H1 (cell line): ENCODE results near the gene RARRES1. TPM values are rescaled to one million over a fixed set of nuclear protein-coding genes. Genes with fewer than 3 reads are reported as not detected.

ENCODE experiments used
- CTCF ChIA-PET: fragments of 300-600 bp; sonication (Branson Sonifier 250); formaldehyde crosslinking; loops from one replicate; lab custom pipeline; 2021; ENCODE audit not compliant: partially characterized antibody; lab: Charles Lee
- POLR2A ChIA-PET: fragments of 300-600 bp; sonication (Branson Sonifier 250); formaldehyde crosslinking; loops from one replicate; lab custom pipeline; 2021; ENCODE audit warnings: inconsistent platforms; ENCODE audit not compliant: partially characterized antibody; lab: Charles Lee
- DNase-seq, 2 experiments: peaks; one replicate each; pipeline versions ENCODE4 v3.0.0 to v3.0.0-alpha.2; 2010 to 2022; ENCODE audit warnings: low spot score in 2 of 2, low read depth in 1 of 2, mixed read lengths in 1 of 2
- FAIRE-seq: peaks from 2 replicates; lab custom pipeline; 2011; peaks lifted over from hg19 to GRCh38; lab: Jason Lieb, UNC
- H2AFZ ChIP-seq: 2 replicates; pipeline ENCODE4 v1.8.1; 2012; ENCODE audit warnings: low read length, inconsistent platforms
- H2AK5ac ChIP-seq: 2 replicates; pipeline ENCODE4 v1.6.1; 2013; ENCODE audit warnings: low read depth, low read length
- H2BK120ac ChIP-seq: replicated peaks from 2 replicates; pipeline ENCODE3; 2013; ENCODE audit warnings: low read depth, low read length, inconsistent platforms
- H2BK12ac ChIP-seq: 2 replicates; pipeline ENCODE4 v1.6.1; 2013; ENCODE audit warnings: low read depth, low read length
- H2BK15ac ChIP-seq: 2 replicates; pipeline ENCODE4 v1.6.1; 2013; ENCODE audit warnings: low read length
- H2BK20ac ChIP-seq: 2 replicates; pipeline ENCODE4 v1.6.1; 2013; ENCODE audit warnings: low read length
- H2BK5ac ChIP-seq: 2 replicates; pipeline ENCODE4 v1.6.1; 2013; ENCODE audit warnings: low read depth, low read length
- H3K14ac ChIP-seq: 2 replicates; pipeline ENCODE4 v1.6.1; 2013; ENCODE audit warnings: inconsistent platforms; ENCODE audit not compliant: insufficient read length
- H3K18ac ChIP-seq: 2 replicates; pipeline ENCODE4 v1.6.1; 2013; ENCODE audit warnings: low read length; ENCODE audit errors: extremely low read depth
- H3K23ac ChIP-seq: 2 replicates; pipeline ENCODE4 v1.6.1; 2013; ENCODE audit warnings: inconsistent platforms; ENCODE audit not compliant: insufficient read length
- H3K23me2 ChIP-seq: 2 replicates; pipeline ENCODE4 v1.6.1; 2013; ENCODE audit warnings: low read depth, low read length
- H3K27ac ChIP-seq: 2 replicates; pipeline ENCODE4 v1.6.1; 2011; ENCODE audit warnings: low read depth, low read length, inconsistent platforms
- H3K27me3 ChIP-seq, 4 experiments: replicated peaks in 1 of 4; 1 replicate in 1 of 4; 2 replicates in 3 of 4; pipeline versions ENCODE4 v1.6.1 to v1.8.1; 2011 to 2013; ENCODE audit warnings: low read length in 3 of 4, mild to moderate bottlenecking in 3 of 4, inconsistent platforms in 2 of 4, mixed read lengths in 2 of 4, moderate library complexity in 1 of 4; ENCODE audit not compliant: control insufficient read depth in 3 of 4, insufficient read depth in 3 of 4; ENCODE audit errors: extremely low read depth in 1 of 4
- H3K36me3 ChIP-seq, 4 experiments: 2 replicates each; pipeline versions ENCODE4 v1.6.1 to v1.8.1; 2011 to 2013; ENCODE audit warnings: mild to moderate bottlenecking in 4 of 4, low read length in 3 of 4, moderate library complexity in 2 of 4, control low read depth in 1 of 4, inconsistent platforms in 1 of 4; ENCODE audit not compliant: insufficient read depth in 4 of 4, control insufficient read depth in 2 of 4
- H3K4ac ChIP-seq: replicated peaks from 2 replicates; pipeline ENCODE3; 2013; ENCODE audit warnings: low read length, low read depth, mixed read lengths, inconsistent platforms; ENCODE audit not compliant: insufficient read length
- H3K4me1 ChIP-seq, 4 experiments: replicated peaks in 1 of 4; 1 replicate in 1 of 4; 2 replicates in 3 of 4; pipeline versions ENCODE4 v1.6.1 to v1.8.1; 2011 to 2013; ENCODE audit warnings: low read length in 3 of 4, inconsistent platforms in 2 of 4, mixed read lengths in 1 of 4; ENCODE audit not compliant: insufficient read depth in 4 of 4, control insufficient read depth in 3 of 4
- H3K4me2 ChIP-seq, 2 experiments: 2 replicates each; pipeline versions ENCODE4 v1.6.1 to v1.8.1; 2011 to 2013; ENCODE audit warnings: low read depth in 2 of 2, low read length in 2 of 2, control low read depth in 1 of 2, inconsistent platforms in 1 of 2, mild to moderate bottlenecking in 1 of 2; ENCODE audit not compliant: insufficient read depth in 1 of 2
- H3K4me3 ChIP-seq, 4 experiments: fragments of 200-600, 300-600 bp in 1 of 4; sonication (generic), shearing (Covaris generic), sonication (Bioruptor Twin) in 1 of 4; 2 replicates each; pipeline versions ENCODE4 v1.5.1 to v1.8.1; 2011 to 2016; ENCODE audit warnings: low read length in 4 of 4, low read depth in 3 of 4, control low read depth in 2 of 4, inconsistent platforms in 2 of 4, mild to moderate bottlenecking in 2 of 4, mixed read lengths in 1 of 4, moderate library complexity in 1 of 4; ENCODE audit not compliant: insufficient read depth in 2 of 4; ENCODE audit errors: extremely low read depth in 1 of 4
- H3K56ac ChIP-seq: replicated peaks from 2 replicates; pipeline ENCODE3; 2013; ENCODE audit warnings: low read depth, mild to moderate bottlenecking, mixed read lengths, low read length, inconsistent platforms; ENCODE audit not compliant: insufficient read length
- H3K79me1 ChIP-seq: 2 replicates; pipeline ENCODE4 v1.6.1; 2013; ENCODE audit warnings: low read depth, low read length, control low read depth
- H3K79me2 ChIP-seq, 2 experiments: 2 replicates each; pipeline versions ENCODE4 v1.6.1 to v1.8.1; 2012 to 2013; ENCODE audit warnings: low read length in 2 of 2, mild to moderate bottlenecking in 2 of 2, inconsistent platforms in 1 of 2; ENCODE audit not compliant: insufficient read depth in 2 of 2, control insufficient read depth in 1 of 2
- H3K9ac ChIP-seq, 4 experiments: replicated peaks in 1 of 4; 1 replicate in 1 of 4; 2 replicates in 3 of 4; pipeline versions ENCODE4 v1.6.1 to v1.8.1; 2011 to 2013; ENCODE audit warnings: low read depth in 3 of 4, low read length in 3 of 4, control low read depth in 2 of 4, mild to moderate bottlenecking in 2 of 4, moderate library complexity in 2 of 4, inconsistent platforms in 1 of 4; ENCODE audit errors: extremely low read depth in 1 of 4
- H3K9me3 ChIP-seq, 2 experiments: 2 replicates each; pipeline versions ENCODE4 v1.6.1 to v1.8.1; 2012 to 2013; ENCODE audit warnings: mild to moderate bottlenecking in 2 of 2, moderate library complexity in 2 of 2, control low read depth in 1 of 2, inconsistent platforms in 1 of 2, low read depth in 1 of 2, low read length in 1 of 2, mixed read lengths in 1 of 2; ENCODE audit not compliant: insufficient read depth in 2 of 2
- H4K20me1 ChIP-seq, 2 experiments: replicated peaks in 1 of 2; 2 replicates each; pipeline versions ENCODE3 to v1.8.1; 2011 to 2013; ENCODE audit warnings: inconsistent platforms in 2 of 2, low read length in 2 of 2, mild to moderate bottlenecking in 1 of 2; ENCODE audit not compliant: insufficient read depth in 2 of 2, control insufficient read depth in 1 of 2
- H4K5ac ChIP-seq: 2 replicates; pipeline ENCODE4 v1.6.1; 2013; ENCODE audit warnings: low read length, low read depth, mixed read lengths, inconsistent platforms; ENCODE audit not compliant: insufficient read length
- H4K8ac ChIP-seq: 2 replicates; pipeline ENCODE4 v1.8.0; 2013; ENCODE audit warnings: mild to moderate bottlenecking, moderate library complexity, low read length, inconsistent platforms; ENCODE audit not compliant: insufficient read depth; ENCODE audit errors: extremely low read depth
- H4K91ac ChIP-seq: replicated peaks from 2 replicates; pipeline ENCODE3; 2013; ENCODE audit warnings: low read length, mixed read lengths, inconsistent platforms; ENCODE audit not compliant: insufficient read length
- CBX8 ChIP-seq: fragments of 300-800, 300-1000 bp; sonication (generic); IDR thresholded peaks from 2 replicates; pipeline ENCODE4 v1.7.1; 2016; ENCODE audit warnings: low read depth, low read length, borderline replicate concordance
- FOSL1 ChIP-seq: IDR thresholded peaks from 2 replicates; pipeline ENCODE4 v1.6.1; 2011; ENCODE audit warnings: mild to moderate bottlenecking, low read depth, low read length, moderate library complexity; ENCODE audit not compliant: insufficient read depth
- GTF2F1 ChIP-seq: IDR thresholded peaks from 2 replicates; pipeline ENCODE4 v1.6.1; 2012; ENCODE audit warnings: low read depth, low read length, improper control_type of control experiment, borderline replicate concordance
- KDM4A ChIP-seq: IDR thresholded peaks from one replicate; pipeline ENCODE4 v1.7.1; 2012; ENCODE audit warnings: low read depth, mild to moderate bottlenecking, moderate library complexity, low read length, inconsistent platforms; ENCODE audit not compliant: severe bottlenecking
- POU5F1 ChIP-seq: IDR thresholded peaks from 2 replicates; pipeline ENCODE4 v1.6.1; 2011; ENCODE audit warnings: low read depth, mild to moderate bottlenecking, low read length, moderate library complexity
- RNF2 ChIP-seq: fragments of 200-900, 300-1000 bp; sonication (generic); IDR thresholded peaks from 2 replicates; pipeline ENCODE4 v1.7.1; 2016; ENCODE audit warnings: borderline replicate concordance, low read depth, mild to moderate bottlenecking, antibody characterized with exemption, low read length; ENCODE audit not compliant: poor library complexity, severe bottlenecking; ENCODE audit errors: missing control alignments
- RXRA ChIP-seq: IDR thresholded peaks from 2 replicates; pipeline ENCODE4 v1.6.1; 2011; ENCODE audit warnings: low read depth, mild to moderate bottlenecking, low read length, moderate library complexity; ENCODE audit not compliant: insufficient read depth
- SIRT6 ChIP-seq: IDR thresholded peaks from one replicate; pipeline ENCODE4 v1.7.1; 2012; ENCODE audit warnings: low read length, inconsistent platforms
- SP2 ChIP-seq: IDR thresholded peaks from 2 replicates; pipeline ENCODE4 v1.6.1; 2012; ENCODE audit warnings: mild to moderate bottlenecking, low read length, inconsistent platforms
- SP4 ChIP-seq: IDR thresholded peaks from 2 replicates; pipeline ENCODE4 v1.6.1; 2012; ENCODE audit warnings: low read length, inconsistent platforms
- TAF1 ChIP-seq: IDR thresholded peaks from 2 replicates; pipeline ENCODE4 v1.6.1; 2011; ENCODE audit warnings: mild to moderate bottlenecking, low read depth, low read length
- YY1 ChIP-seq: IDR thresholded peaks from 2 replicates; pipeline ENCODE4 v1.6.1; 2011; ENCODE audit warnings: low read depth, mild to moderate bottlenecking, low read length
- WGBS, 2 experiments: shearing (Covaris generic) in 1 of 2; methylation state at CpG; one replicate each; pipeline versions ENCODE4 v1.1.6 to v1.1.7; 2013 to 2015; ENCODE audit warnings: low lambda C conversion rate in 2 of 2, mixed read lengths in 2 of 2, inconsistent platforms in 1 of 2, low coverage in 1 of 2, missing lambda C conversion rate in 1 of 2; ENCODE audit not compliant: insufficient replicate concordance in 2 of 2, insufficient coverage in 1 of 2, insufficient read length in 1 of 2; ENCODE audit errors: extremely low coverage in 1 of 2, missing lambda C conversion rate in 1 of 2; 5-methylcytosine and 5-hydroxymethylcytosine counted together
- polyA plus RNA-seq, 7 experiments: library from polyadenylated mRNA; depleted of rRNA in 3 of 7; stranded (reverse) in 5 of 7; unstranded in 2 of 7; fragments of >200 nt in 5 of 7; fragments of 200-250 nt in 2 of 7; gene quantifications; 1 replicate in 5 of 7; 2 replicates in 1 of 7; 4 replicates in 1 of 7; pipeline versions ENCODE4 v1.2.1 to v1.2.3, GENCODE V29; 2011 to 2013; ENCODE audit warnings: missing spikeins in 2 of 7, mixed read lengths in 2 of 7
- total RNA-seq: library from RNA; stranded (reverse); fragmentation: NEBNext Ultra II Directional; extraction: Animal tissue kit (Norgen Biotek cat#: 25700); gene quantifications from 2 replicates; pipeline ENCODE4 v1.2.1, GENCODE V29; 2021
- TF ChIP-seq, protein P1 (sequence below): IDR thresholded peaks from 2 replicates; pipeline ENCODE4 v1.6.1; 2012; ENCODE audit warnings: low read length, inconsistent platforms

The RARRES1 gene
- total and polyA plus RNA-seq, 2 of the 8 experiments (the other 6 are each of a cell fraction or from before 2014, with no cell fraction given): 0.26 to 0.71 TPM

DNA sequence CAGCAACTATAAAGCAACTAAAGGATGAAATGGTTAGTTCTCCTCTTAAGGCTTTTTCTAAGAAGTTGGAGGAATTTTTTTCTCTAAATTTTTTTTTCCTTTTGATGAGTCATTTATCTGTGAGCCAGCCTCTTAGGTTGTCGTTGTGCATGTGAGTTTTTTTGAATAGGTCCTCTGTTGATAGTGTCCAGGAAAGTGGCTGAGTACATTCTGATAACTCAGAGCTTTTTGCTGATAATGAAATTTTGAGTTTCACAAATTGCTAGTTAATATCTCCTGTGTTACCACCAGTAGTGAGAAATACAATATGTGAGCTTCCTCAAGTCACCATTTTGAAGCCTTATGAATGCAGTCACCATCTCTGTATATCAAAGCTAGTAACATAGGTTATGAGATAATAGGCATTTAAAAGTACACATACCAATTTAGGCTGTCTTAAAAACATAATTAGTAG is 52.7 kb downstream of the RARRES1 start:
- Histone ChIP-seq H3K14ac (no peak overlapping the region), H2BK15ac (no peak overlapping the region), H4K91ac (no peak overlapping the region), H2BK20ac (no peak overlapping the region), H3K23me2 (no peaks in the 10 kb centered on the region), H3K9me3 (no peaks in the 10 kb centered on the region), H3K9ac (no peak overlapping the region), H3K56ac (no peak overlapping the region), H2BK5ac (no peak overlapping the region), H2BK120ac (no peak overlapping the region), H3K4ac (no peak overlapping the region), H4K8ac (no peak overlapping the region), H3K4me3 (no peak overlapping the region), H3K18ac (no peak overlapping the region), H3K4me1 (no peaks in the 10 kb centered on the region), H3K23ac (no peak overlapping the region), H3K27me3 (no peaks in the 10 kb centered on the region), H2AK5ac (no peak overlapping the region), H3K27ac (no peak overlapping the region), H4K20me1 (no peaks in the 10 kb centered on the region), H3K4me2 (no peak overlapping the region), H2AFZ (no peak overlapping the region), H2BK12ac (no peak overlapping the region), H3K79me2 (no peaks in the 10 kb centered on the region), H4K5ac (no peak overlapping the region), H3K36me3 (peaks cover 0 to 4% (median 0%) of the 10 kb centered on the region in 4 experiments; a peak in 2 of 8 replicates), H3K79me1 (no peaks in the 10 kb centered on the region)
- FAIRE-seq (no peak), DNase-seq (no peak)
- WGBS, 2 experiments: 80% methylated on average over 1 of the region's 1 CpG; no CpG with 5 or more reads in 1 of the 2 experiments
- CTCF ChIA-PET: interaction anchor here (1.0 to 1.8 kb wide), 8 partner anchors 8 to 110 kb away, joined by 3 to 4 read pairs (median 3); partner anchors contain the start of gene GFM1
- POLR2A ChIA-PET: no interaction called here
- TF ChIP-seq GTF2F1 (no peak), SP2 (no peak), YY1 (no peak), KDM4A (no peak), POU5F1 (no peak), SIRT6 (no peak), RXRA (no peak), CBX8 (no peak), TAF1 (no peak), FOSL1 (no peak), RNF2 (no peak), SP4 (no peak)
- TF ChIP-seq, protein P1, sequence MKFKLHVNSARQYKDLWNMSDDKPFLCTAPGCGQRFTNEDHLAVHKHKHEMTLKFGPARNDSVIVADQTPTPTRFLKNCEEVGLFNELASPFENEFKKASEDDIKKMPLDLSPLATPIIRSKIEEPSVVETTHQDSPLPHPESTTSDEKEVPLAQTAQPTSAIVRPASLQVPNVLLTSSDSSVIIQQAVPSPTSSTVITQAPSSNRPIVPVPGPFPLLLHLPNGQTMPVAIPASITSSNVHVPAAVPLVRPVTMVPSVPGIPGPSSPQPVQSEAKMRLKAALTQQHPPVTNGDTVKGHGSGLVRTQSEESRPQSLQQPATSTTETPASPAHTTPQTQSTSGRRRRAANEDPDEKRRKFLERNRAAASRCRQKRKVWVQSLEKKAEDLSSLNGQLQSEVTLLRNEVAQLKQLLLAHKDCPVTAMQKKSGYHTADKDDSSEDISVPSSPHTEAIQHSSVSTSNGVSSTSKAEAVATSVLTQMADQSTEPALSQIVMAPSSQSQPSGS: no peak
